Activated CD8-positive, alpha-beta memory T cell treated with anti-CD3 and anti-CD28 coated beads for 36 hours (primary cell): ENCODE measurements around the gene NPC2. TPM values are rescaled to one million over a fixed set of nuclear protein-coding genes. Genes with fewer than 3 reads are reported as not detected.

Experiments used
- CTCF ChIA-PET: fragments of 350-600 bp; sonication (Branson Sonifier 250); formaldehyde crosslinking; loops from one replicate; lab custom pipeline; 2021; ENCODE audit warnings: antibody characterized with exemption; lab: Charles Lee
- POLR2A ChIA-PET: fragments of 350-600 bp; sonication (Branson Sonifier 250); formaldehyde crosslinking; loops from one replicate; lab custom pipeline; 2021; ENCODE audit warnings: antibody characterized with exemption; lab: Charles Lee
- total RNA-seq, 2 experiments: library from RNA; stranded (reverse); gene quantifications; one replicate each; pipeline ENCODE4 v1.2.3, GENCODE V29; 2021

NPC2 gene
- total RNA-seq, 2 experiments from 2014 or later = 12.4 to 13.4 TPM

- POLR2A ChIA-PET = no interaction called here
- CTCF ChIA-PET = no interaction called here
Observed at GRCh38 chr14:74442757-74443156, 50.3 kb downstream of the NPC2 start.

- CTCF ChIA-PET = no interaction called here
- POLR2A ChIA-PET = no interaction called here
Observed at GRCh38 chr14:74441113-74441512, 52.0 kb downstream of the NPC2 start.

- ChIA-PET POLR2A (no interaction called here), CTCF (no interaction called here)
Observed at GRCh38 chr14:74438351-74438915, 54.7 kb downstream of the NPC2 start.

- POLR2A ChIA-PET = no interaction called here
- CTCF ChIA-PET = no interaction called here
Observed at GRCh38 chr14:74437496-74438053, 55.5 kb downstream of the NPC2 start.

- CTCF ChIA-PET = no interaction called here
Observed at GRCh38 chr14:74434294-74434693, 58.8 kb downstream of the NPC2 start.

GRCh38 chr14:74429991-74430390 lies 63.1 kb downstream of the NPC2 start:
- ChIA-PET CTCF (no interaction called here), POLR2A (no interaction called here)

More at GRCh38 chr14:74434294-74434693, 58.8 kb downstream of the NPC2 start:
- POLR2A ChIA-PET = no interaction called here

Other genes with a start within 250 kb of the NPC2 start
- gene ABCD4, start 190.4 kb downstream of the NPC2 start, total RNA-seq = 10 to 100 TPM; 42.0 to 44.3 TPM
- not detected for gene VRTN, start 144.8 kb downstream of the NPC2 start, total RNA-seq
- not detected for gene SYNDIG1L, start 67.1 kb downstream of the NPC2 start, total RNA-seq
- 10 to 100 TPM; 27.6 to 28.2 TPM for gene ISCA2, start 460 bp upstream of the NPC2 start, total RNA-seq
- gene LTBP2, start 118.9 kb upstream of the NPC2 start, total RNA-seq = under 1 TPM; 0.02 to 0.11 TPM
- 10 to 100 TPM; 37.5 to 37.8 TPM for gene AREL1, start 219.8 kb upstream of the NPC2 start, total RNA-seq
- 10 to 100 TPM; 83.0 to 90.5 TPM for gene FCF1, start 219.8 kb upstream of the NPC2 start, total RNA-seq